Adipocyte (in vitro differentiated cells): ENCODE results near the gene DHX9.
A peak's percentile ranks its signal among the peaks of the same experiment; 100 is the strongest.

Experiments
- DNase-seq: peaks from one replicate; pipeline ENCODE4 v3.0.0-alpha.2; 2015; ENCODE audit warnings: low read depth
- H3K27me3 ChIP-seq: replicated peaks from 2 replicates; pipeline ENCODE4 v1.7.0; 2013; ENCODE audit warnings: mild to moderate bottlenecking, low read length, moderate library complexity; ENCODE audit not compliant: control insufficient read depth, insufficient read depth
- H3K36me3 ChIP-seq: 2 replicates; pipeline ENCODE4 v1.7.0; 2013; ENCODE audit warnings: low read length, mild to moderate bottlenecking, moderate library complexity; ENCODE audit not compliant: control insufficient read depth, insufficient read depth, severe bottlenecking
- H3K4me1 ChIP-seq: 2 replicates; pipeline ENCODE4 v1.7.0; 2013; ENCODE audit warnings: mild to moderate bottlenecking, low read length, moderate library complexity; ENCODE audit not compliant: control insufficient read depth, insufficient read depth
- H3K4me3 ChIP-seq: 2 replicates; pipeline ENCODE4 v1.7.0; 2013; ENCODE audit warnings: mild to moderate bottlenecking, low read length, moderate library complexity
- H3K9ac ChIP-seq: 2 replicates; pipeline ENCODE4 v1.7.0; 2013; ENCODE audit warnings: mild to moderate bottlenecking, low read length, moderate library complexity
- H3K9me3 ChIP-seq: 2 replicates; pipeline ENCODE4 v1.7.0; 2013; ENCODE audit warnings: mild to moderate bottlenecking, low read length, moderate library complexity; ENCODE audit not compliant: control insufficient read depth

The DHX9 gene

DNA sequence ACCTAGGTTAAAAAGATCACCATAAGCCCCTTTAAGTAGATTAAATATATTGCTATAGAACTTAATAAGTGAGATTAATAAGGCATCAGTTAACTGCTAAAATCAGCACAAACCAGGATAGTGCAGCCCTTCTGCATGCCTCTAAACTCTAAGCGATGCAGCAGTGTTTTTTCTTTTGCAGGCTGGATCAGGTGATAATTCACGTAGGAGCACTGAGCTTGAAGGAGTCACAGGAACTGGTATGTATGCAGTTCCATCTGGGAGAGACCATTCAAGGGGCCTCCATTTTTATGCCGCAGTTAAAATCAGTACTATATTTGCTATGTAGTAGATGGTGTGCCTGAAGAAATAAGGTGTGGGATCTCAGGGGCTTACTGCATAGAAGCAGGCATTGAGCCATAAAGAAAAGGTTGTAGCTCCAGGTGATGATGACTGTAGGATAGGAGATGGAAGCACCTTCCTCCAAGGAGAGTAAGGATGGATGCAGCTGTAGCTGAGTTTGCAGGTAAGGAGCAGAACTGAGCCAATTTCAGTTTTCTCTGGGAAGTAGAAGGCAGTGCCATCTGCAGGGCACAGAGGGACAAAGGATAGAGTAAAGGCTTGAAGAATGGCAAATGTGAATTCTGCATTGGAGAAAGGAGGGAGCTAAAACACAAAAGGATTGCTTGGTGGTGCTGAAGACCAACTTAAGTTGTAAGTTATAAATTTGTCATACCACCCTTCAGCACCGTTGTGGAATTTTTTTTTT is 27.0 kb upstream of the DHX9 start:
- no peaks in the 10 kb centered on the region for H3K9me3 ChIP-seq

DNA sequence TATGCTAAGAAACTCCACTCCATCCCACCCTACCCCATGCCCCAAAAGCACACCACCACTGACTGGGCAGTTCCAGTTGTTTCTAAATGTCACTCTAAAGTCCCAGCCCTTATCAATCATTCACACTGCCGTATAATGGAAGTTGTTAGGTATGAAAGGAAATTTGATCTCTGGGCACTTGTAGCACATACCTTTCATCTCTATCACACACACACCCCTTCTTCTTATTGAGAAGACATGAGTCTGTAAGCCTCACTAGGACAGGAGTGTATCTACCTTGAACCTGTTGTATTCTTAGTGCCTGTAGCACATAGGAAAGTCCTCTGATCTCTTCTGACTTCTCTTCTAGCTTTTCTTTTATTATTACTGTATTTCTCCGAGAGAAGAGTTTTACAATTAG is 22.3 kb upstream of the DHX9 start:
- H3K36me3 ChIP-seq, result peaks cover 81% of the 10 kb centered on the region
- no peaks in the 10 kb centered on the region for H3K9me3 ChIP-seq
- H3K4me3 ChIP-seq, result no peak overlapping the region
- no peak overlapping the region for H3K9ac ChIP-seq
- H3K4me1 ChIP-seq, result no peaks in the 10 kb centered on the region
- no peak for DNase-seq
- H3K27me3 ChIP-seq, result no peaks in the 10 kb centered on the region

More for the DNA sequence above, 27.0 kb upstream of the DHX9 start:
- H3K27me3 ChIP-seq, result no peaks in the 10 kb centered on the region
- H3K4me3 ChIP-seq, result no peak overlapping the region
- DNase-seq, result no peak
- no peak overlapping the region for H3K9ac ChIP-seq
- H3K36me3 ChIP-seq, result peaks cover 40% of the 10 kb centered on the region
- H3K4me1 ChIP-seq, result no peaks in the 10 kb centered on the region

DNA sequence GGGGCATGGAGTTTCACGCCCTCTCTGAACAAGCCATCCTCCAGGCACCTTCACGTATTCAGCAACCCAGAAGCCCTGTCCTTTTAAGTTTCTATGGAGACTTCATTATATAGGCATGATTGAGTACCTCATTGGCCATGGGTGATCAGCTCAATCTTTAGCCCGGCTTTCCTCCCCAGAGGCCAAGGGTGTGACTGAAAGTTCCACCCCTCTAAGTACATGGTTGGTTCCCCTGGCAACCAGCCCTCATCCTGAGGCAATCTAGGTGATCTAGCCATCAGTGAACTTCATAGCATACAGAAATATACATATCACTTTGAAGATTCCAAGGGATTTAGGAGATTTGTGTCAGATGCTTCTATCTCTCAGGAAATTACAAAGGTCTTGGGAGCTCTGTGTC is 21.3 kb upstream of the DHX9 start:
- H3K4me1 ChIP-seq, result no peaks in the 10 kb centered on the region
- DNase-seq, result no peak

DNA sequence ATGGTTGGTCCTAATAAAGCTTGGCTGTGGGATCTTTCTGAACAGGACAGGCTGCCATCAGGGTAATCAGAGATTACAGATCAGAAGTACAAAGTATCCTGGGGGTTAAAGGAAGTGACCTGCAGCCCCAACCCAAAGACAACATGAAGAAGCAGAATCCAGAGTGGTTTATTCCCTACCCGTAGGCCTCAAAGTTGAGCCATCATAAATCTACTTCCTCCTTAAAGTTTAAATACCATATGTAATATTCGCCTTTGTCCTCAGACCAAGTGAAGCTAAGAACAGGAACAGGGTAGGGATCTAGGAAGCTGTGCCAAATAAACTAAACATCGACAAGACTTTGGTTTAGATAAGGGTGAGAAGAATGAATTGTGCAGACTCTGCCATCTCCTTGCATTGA is 15.9 kb upstream of the DHX9 start:
- no peak for DNase-seq
- H3K9me3 ChIP-seq, result no peaks in the 10 kb centered on the region
- no peaks in the 10 kb centered on the region for H3K27me3 ChIP-seq
- no peaks in the 10 kb centered on the region for H3K4me1 ChIP-seq
- no peak overlapping the region for H3K9ac ChIP-seq
- H3K36me3 ChIP-seq, result peaks cover 62% of the 10 kb centered on the region
- H3K4me3 ChIP-seq, result no peak overlapping the region

More for the DNA sequence above, 21.3 kb upstream of the DHX9 start:
- H3K9ac ChIP-seq, result no peak overlapping the region
- H3K27me3 ChIP-seq, result no peaks in the 10 kb centered on the region
- H3K9me3 ChIP-seq, result no peaks in the 10 kb centered on the region
- no peak overlapping the region for H3K4me3 ChIP-seq
- H3K36me3 ChIP-seq, result peaks cover 86% of the 10 kb centered on the region

DNA sequence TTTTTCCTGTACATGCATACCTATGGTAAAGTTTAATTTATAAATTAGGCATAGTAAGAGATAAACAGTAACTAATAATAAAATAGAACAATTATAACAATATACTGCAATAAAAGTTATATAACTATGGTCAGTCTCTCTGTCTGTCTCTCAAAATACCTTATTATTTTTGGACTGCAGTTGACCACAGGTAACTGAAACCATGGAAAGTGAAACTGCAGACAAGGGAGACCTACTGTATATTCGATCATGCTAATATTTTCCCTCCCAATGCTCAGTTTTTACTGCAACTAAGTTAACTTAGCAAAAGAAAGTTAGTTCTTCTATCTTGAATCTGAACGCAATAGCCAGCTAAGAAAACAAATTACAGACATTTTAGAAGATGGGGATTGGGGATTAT is 12.3 kb upstream of the DHX9 start:
- no peak overlapping the region for H3K4me3 ChIP-seq
- DNase-seq, result no peak

DNA sequence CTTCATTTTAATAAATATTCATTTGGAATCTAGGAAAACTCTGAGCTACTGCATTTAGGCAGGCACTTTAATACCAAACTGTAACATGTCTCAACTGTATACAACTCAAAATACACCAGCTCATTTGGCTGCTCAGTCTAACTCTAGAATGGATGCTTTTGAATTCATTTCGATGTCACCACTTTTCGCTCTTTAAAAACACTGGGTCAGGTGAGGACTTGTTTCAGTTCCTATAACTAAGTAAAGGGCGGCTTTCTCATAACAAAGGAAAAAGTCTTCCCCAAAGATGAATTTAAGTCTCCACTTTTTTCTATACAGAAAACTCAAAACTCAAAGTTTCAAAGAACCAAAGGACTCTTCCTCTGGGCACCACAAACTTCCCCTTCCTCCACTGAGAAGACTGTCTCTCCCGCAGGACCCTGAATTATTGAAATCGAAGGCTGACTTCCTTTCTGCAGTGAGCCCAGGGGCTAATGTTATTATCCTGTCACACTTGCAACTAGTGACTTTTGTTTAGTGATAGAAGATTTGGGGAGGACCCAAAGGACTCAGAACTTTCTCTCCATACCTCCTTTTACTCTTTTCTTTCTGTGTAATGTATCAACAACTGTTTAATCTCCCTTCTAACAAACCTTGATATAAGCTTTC is 9.7 kb upstream of the DHX9 start:
- peaks cover 41% of the 10 kb centered on the region for H3K36me3 ChIP-seq
- H3K9me3 ChIP-seq, result no peaks in the 10 kb centered on the region
- no peaks in the 10 kb centered on the region for H3K4me1 ChIP-seq
- no peak overlapping the region for H3K4me3 ChIP-seq
- DNase-seq, result no peak
- H3K9ac ChIP-seq, result no peak overlapping the region
- no peaks in the 10 kb centered on the region for H3K27me3 ChIP-seq

More for the DNA sequence above, 12.3 kb upstream of the DHX9 start:
- no peaks in the 10 kb centered on the region for H3K9me3 ChIP-seq
- H3K36me3 ChIP-seq, result peaks cover 51% of the 10 kb centered on the region
- no peaks in the 10 kb centered on the region for H3K27me3 ChIP-seq
- H3K9ac ChIP-seq, result no peak overlapping the region
- H3K4me1 ChIP-seq, result no peaks in the 10 kb centered on the region

DNA sequence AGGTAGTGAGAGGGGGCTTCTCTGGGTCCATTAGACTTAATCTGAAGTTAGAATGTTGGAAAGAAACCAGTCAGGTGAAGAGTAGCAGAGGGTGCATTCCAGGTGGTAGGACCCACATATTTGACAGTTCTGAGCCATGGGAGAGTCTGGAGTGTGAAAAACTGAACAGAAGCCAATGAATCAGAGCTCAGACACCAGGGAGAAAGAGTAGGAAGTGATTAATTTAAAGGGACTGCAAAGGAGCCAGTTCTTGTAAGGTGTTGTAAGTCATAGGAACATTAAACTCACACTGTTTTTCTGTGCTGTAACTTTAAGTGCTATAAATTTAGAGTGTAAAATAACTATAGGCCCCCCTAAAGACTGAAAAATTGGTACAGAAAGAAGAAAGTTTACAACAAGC is 5.9 kb upstream of the DHX9 start:
- H3K36me3 ChIP-seq, result peaks cover 19% of the 10 kb centered on the region
- no peak overlapping the region for H3K4me3 ChIP-seq
- no peak overlapping the region for H3K9ac ChIP-seq
- no peaks in the 10 kb centered on the region for H3K4me1 ChIP-seq
- no peaks in the 10 kb centered on the region for H3K9me3 ChIP-seq
- no peaks in the 10 kb centered on the region for H3K27me3 ChIP-seq
- no peak for DNase-seq

DNA sequence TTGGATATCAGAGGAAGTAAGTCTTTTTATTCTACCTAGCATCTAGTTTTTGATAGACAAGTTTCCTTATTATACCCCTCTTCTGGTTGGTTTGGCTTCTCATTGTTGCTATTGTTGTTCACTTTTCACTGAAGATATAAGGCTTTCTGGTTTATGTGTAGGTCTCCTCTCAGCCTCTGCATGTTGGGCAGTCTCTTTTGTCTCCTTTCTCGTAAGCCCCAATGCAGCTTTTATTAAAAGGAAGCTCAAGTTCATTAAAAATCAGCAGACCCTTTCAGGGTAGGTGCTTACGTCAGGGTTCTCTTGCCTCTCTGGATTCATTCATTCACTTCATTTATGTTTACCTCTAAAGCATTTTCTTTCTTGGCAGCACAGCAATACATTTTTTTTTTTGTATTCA is 4.8 kb upstream of the DHX9 start:
- no peaks in the 10 kb centered on the region for H3K9me3 ChIP-seq
- no peak for DNase-seq

DNA sequence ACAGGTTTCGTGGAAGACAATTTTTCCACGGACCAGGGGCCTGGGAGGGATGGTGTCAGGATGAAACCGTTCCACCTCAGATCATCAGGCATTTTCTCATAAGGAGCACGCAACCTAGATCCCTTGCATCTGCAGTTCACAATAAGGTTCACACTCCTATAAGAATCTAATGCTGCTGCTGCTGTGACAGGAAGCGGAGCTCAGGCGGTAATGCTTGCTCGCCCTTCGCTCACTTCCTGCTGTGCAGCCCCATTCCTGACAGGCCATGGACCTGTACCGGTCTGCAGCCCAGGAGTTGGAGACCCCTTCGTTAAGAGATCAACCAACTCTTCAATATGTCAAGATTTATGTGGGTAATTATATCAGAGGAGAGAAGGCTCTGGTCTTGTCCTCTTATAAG is 3.3 kb upstream of the DHX9 start:
- Histone ChIP-seq H3K4me1 (peaks cover 4% of the 10 kb centered on the region), H3K9me3 (no peaks in the 10 kb centered on the region), H3K36me3 (no peaks in the 10 kb centered on the region), H3K4me3 (no peak overlapping the region), H3K9ac (no peak overlapping the region), H3K27me3 (no peaks in the 10 kb centered on the region)
- DNase-seq, result no peak

More for the DNA sequence above, 4.8 kb upstream of the DHX9 start:
- Histone ChIP-seq H3K4me1 (no peaks in the 10 kb centered on the region), H3K36me3 (peaks cover 8% of the 10 kb centered on the region), H3K27me3 (no peaks in the 10 kb centered on the region), H3K9ac (no peak overlapping the region), H3K4me3 (no peak overlapping the region)

DNA sequence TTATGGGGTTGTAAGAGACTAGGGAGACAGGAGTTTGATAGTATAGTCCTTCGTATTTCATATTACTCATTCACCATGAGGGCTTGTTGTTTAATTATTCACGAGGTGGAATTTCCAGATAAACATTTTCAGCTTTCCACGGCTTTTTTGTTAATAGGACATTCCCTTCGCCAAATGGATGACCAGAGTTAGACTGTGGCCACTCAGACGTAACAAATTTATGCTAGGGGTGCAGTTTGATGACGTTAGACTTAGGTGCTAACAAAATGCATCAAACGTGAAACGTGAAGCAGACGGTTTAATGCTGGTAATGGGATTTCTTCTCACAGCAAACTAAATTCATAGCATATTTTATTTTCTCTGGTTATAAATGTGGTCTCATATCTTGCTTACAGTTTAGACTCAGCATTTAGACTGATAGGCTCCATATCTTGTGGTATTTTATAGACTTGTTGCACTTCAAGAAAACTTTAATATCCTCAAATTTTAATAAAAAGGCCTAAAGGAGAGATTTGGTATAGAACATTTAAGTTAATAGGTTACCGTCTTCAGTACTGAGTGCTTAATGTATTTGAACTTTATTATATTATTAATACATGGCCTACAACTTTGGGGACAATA is 2.3 kb downstream of the DHX9 start:
- H3K27me3 ChIP-seq, result no peaks in the 10 kb centered on the region
- H3K36me3 ChIP-seq, result peaks cover 41% of the 10 kb centered on the region
- DNase-seq, result peak; percentile 32
- H3K4me1 ChIP-seq, result peaks cover 27% of the 10 kb centered on the region
- H3K9ac ChIP-seq, result no peak overlapping the region
- peak overlapping the region; percentile 91 for H3K4me3 ChIP-seq
- no peaks in the 10 kb centered on the region for H3K9me3 ChIP-seq

DNA sequence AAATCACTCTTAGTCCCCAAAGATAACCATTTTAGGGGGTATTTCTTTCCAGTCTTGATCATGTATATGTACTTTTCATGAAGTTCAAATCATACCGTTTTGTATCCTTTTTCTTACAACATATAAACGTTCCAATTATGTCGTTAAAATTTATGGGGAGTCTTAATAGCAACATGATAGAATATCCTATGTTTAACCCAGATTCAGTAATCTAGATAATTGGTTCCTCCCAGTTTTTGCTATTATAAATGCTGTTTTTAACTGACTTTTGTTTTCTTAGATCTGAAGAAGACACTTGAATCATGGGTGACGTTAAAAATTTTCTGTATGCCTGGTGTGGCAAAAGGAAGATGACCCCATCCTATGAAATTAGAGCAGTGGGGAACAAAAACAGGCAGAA is 3.1 kb downstream of the DHX9 start:
- Histone ChIP-seq H3K4me1 (peaks cover 27% of the 10 kb centered on the region), H3K9me3 (no peaks in the 10 kb centered on the region), H3K4me3 (peak overlapping the region; percentile 91), H3K27me3 (no peaks in the 10 kb centered on the region), H3K9ac (peak overlapping the region; percentile 42), H3K36me3 (peaks cover 49% of the 10 kb centered on the region)
- no peak for DNase-seq
